Measurements from ENCODE around the gene PEX14. TPM values are rescaled to one million over a fixed set of nuclear protein-coding genes. Genes with fewer than 3 reads are reported as not detected.
A peak's percentile ranks its signal among the peaks of the same experiment; 100 is the strongest.

PEX14 gene
- total and polyA plus RNA-seq, 9 of the 15 experiments (the other 6 are each of a cell fraction or from before 2014, with no cell fraction given), result 2.6 to 45.7 (median 22.7) TPM

GRCh38 chr1:10459184-10459583 is 15.6 kb upstream of the PEX14 start (continued):
- TF ChIP-seq MAFG (tag; conservative IDR thresholded peaks at IDR 0.05), result peak; percentile 99
- TF ChIP-seq ZFP36 (IDR thresholded peaks at IDR 0.05; ENCODE audit: low read depth, low read length, partially characterized antibody), result peak; percentile 11
- TF ChIP-seq HNRNPL (IDR thresholded peaks at IDR 0.05; ENCODE audit: low read depth, low read length), result no peak
- no peak for TF ChIP-seq ZNF347 (CRISPR knock-in tag; IDR thresholded peaks at IDR 0.05; ENCODE audit: low read depth)
- no peak for TF ChIP-seq PCBP1 (IDR thresholded peaks at IDR 0.05; ENCODE audit: low read depth, low read length, poor library complexity, severe bottlenecking)
- TF ChIP-seq PPARD (CRISPR knock-in tag; IDR thresholded peaks at IDR 0.05), result no peak
- no peak for TF ChIP-seq BHLHE40 (IDR thresholded peaks at IDR 0.05; ENCODE audit: low read length)
- no peak for TF ChIP-seq HEY1 (CRISPR knock-in tag; IDR thresholded peaks at IDR 0.05; ENCODE audit: borderline replicate concordance)
- TF ChIP-seq ZNF639 (CRISPR knock-in tag; conservative IDR thresholded peaks at IDR 0.05 in 1 of 2, IDR thresholded peaks at IDR 0.05 in 1 of 2), result no peak
- no peak for TF ChIP-seq NFRKB (IDR thresholded peaks at IDR 0.05; ENCODE audit: low read depth)
- TF ChIP-seq SETDB1 (IDR thresholded peaks at IDR 0.05; ENCODE audit: low read length), result no peak
- TF ChIP-seq MCM5 (IDR thresholded peaks at IDR 0.05; ENCODE audit: low read depth), result no peak
- TF ChIP-seq ZNF232 (CRISPR knock-in tag; IDR thresholded peaks at IDR 0.05), result no peak
- TF ChIP-seq, protein P1, sequence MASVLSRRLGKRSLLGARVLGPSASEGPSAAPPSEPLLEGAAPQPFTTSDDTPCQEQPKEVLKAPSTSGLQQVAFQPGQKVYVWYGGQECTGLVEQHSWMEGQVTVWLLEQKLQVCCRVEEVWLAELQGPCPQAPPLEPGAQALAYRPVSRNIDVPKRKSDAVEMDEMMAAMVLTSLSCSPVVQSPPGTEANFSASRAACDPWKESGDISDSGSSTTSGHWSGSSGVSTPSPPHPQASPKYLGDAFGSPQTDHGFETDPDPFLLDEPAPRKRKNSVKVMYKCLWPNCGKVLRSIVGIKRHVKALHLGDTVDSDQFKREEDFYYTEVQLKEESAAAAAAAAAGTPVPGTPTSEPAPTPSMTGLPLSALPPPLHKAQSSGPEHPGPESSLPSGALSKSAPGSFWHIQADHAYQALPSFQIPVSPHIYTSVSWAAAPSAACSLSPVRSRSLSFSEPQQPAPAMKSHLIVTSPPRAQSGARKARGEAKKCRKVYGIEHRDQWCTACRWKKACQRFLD (CRISPR knock-in tag; IDR thresholded peaks at IDR 0.05), result no peak
- TF ChIP-seq EHMT2 (IDR thresholded peaks at IDR 0.05), result peak; percentile 16; the same call in 1 of the 2 replicates
- no peak for TF ChIP-seq ZNF324 (CRISPR knock-in tag; IDR thresholded peaks at IDR 0.05)
- no peak for TF ChIP-seq BRD4 (IDR thresholded peaks at IDR 0.05)
- no peak for TF ChIP-seq ZNF589 (CRISPR knock-in tag; IDR thresholded peaks at IDR 0.05; ENCODE audit: low read depth)
- 0 out of 2 replicates have a peak, but pooled peaks have one; percentile 54 for TF ChIP-seq CREB3 (tag; conservative IDR thresholded peaks at IDR 0.05; ENCODE audit: low read depth)
- TF ChIP-seq SIRT6 (IDR thresholded peaks at IDR 0.05; ENCODE audit: low read depth, low read length), result no peak
- no peak for TF ChIP-seq THAP7 (CRISPR knock-in tag; IDR thresholded peaks at IDR 0.05)
- TF ChIP-seq MTA2 (IDR thresholded peaks at IDR 0.05; ENCODE audit: low read depth), result peak; percentile 34; the same call in 1 of the 2 replicates
- no peak for TF ChIP-seq BCL6 (CRISPR knock-in tag; IDR thresholded peaks at IDR 0.05)
- TF ChIP-seq MBD1 (CRISPR knock-in tag; IDR thresholded peaks at IDR 0.05), result no peak
- no peak for TF ChIP-seq PURB (CRISPR knock-in tag; IDR thresholded peaks at IDR 0.05; ENCODE audit: low read depth)
